ENCODE measurements around the gene LRIG3. TPM values are rescaled to one million over a fixed set of nuclear protein-coding genes. Genes with fewer than 3 reads are reported as not detected.

LRIG3 gene
- total and polyA plus RNA-seq, 2 donors (not counting 3 experiments of a cell fraction or from before 2014, with no cell fraction given), result 55.5 to 55.7 TPM

GRCh38 chr12:58925751-58926150, 5.4 kb upstream of the LRIG3 start:
- H3K4me2 ChIP-seq (ENCODE audit: insufficient read depth, low read length), result peak overlapping the region; percentile 51
- no peak for FAIRE-seq
- H3K36me3 ChIP-seq (ENCODE audit: control insufficient read depth in 2 of 2, extremely low read depth in 1 of 2, insufficient read depth in 2 of 2, low read length in 2 of 2), result no peaks in the 10 kb centered on the region
- H2AFZ ChIP-seq (ENCODE audit: low read depth, low read length), result peak overlapping the region; percentile 46
- H3K27ac ChIP-seq (ENCODE audit: insufficient read depth, low read depth, low read length), result peak overlapping the region; percentile 55
- intact Hi-C loops (cut with micrococcal nuclease) (no loop called here), dilution Hi-C loops (cut with MboI; ENCODE audit: extremely low pct_ligation_motif_present, low sequenced_read_pairs) (no loop called here)
- peaks cover 41% of the 10 kb centered on the region for H3K4me1 ChIP-seq (ENCODE audit: control insufficient read depth, extremely low read depth, insufficient read depth, low read length)
- H3K4me3 ChIP-seq (replicated peaks in 1 of 3; ENCODE audit: insufficient read depth in 1 of 3, low read depth in 1 of 3, low read length in 3 of 3), result peak overlapping the region in 1 of 3 experiments; percentile 2
- POLR2A ChIA-PET, result interaction anchor here (0.5 to 1.2 kb wide), 2 partner anchors 12 to 36 kb away, joined by 3 to 4 read pairs; no protein-coding TSS in a partner anchor
- no peaks in the 10 kb centered on the region for H4K20me1 ChIP-seq (replicated peaks; ENCODE audit: control insufficient read depth, extremely low read depth, insufficient read depth, low read length)
- H3K79me2 ChIP-seq (ENCODE audit: control insufficient read depth, insufficient read depth, low read length), result no peaks in the 10 kb centered on the region
- CTCF ChIA-PET, result interaction anchor here (0.6 to 3.5 kb wide), 9 partner anchors 9 to 385 kb away, joined by 3 to 19 read pairs (median 4); no protein-coding TSS in a partner anchor
- no peaks in the 10 kb centered on the region for H3K9me3 ChIP-seq (replicated peaks; ENCODE audit: control insufficient read depth, insufficient read depth, low read length)
- BruUV-seq (replicated peaks), result no TSS peak
- no peaks in the 10 kb centered on the region for H3K27me3 ChIP-seq (ENCODE audit: control insufficient read depth in 2 of 2, insufficient read depth in 2 of 2, low read length in 2 of 2)
- DNase-seq (ENCODE audit: low read depth, low spot score), result no peak
- no peaks in the 10 kb centered on the region for H3K9me1 ChIP-seq (replicated peaks; ENCODE audit: control insufficient read depth, extremely low read depth, insufficient read depth, low read length)
- TF ChIP-seq MYC (IDR thresholded peaks at IDR 0.05; ENCODE audit: low read depth, low read length) (no peak), POLR2A (IDR thresholded peaks at IDR 0.05; ENCODE audit: low read depth, low read length) (no peak), EZH2 (IDR thresholded peaks at IDR 0.05; ENCODE audit: borderline replicate concordance, low read depth, low read length, severe bottlenecking) (no peak), GATA2 (IDR thresholded peaks at IDR 0.05; ENCODE audit: insufficient read depth, insufficient read length, low read depth, low read length) (no peak), FOS (IDR thresholded peaks at IDR 0.05; ENCODE audit: borderline replicate concordance, insufficient read depth, low read length) (no peak), CTCF (IDR thresholded peaks at IDR 0.05; ENCODE audit: extremely low read depth in 1 of 2, insufficient read depth in 1 of 2, low read depth in 1 of 2, low read length in 2 of 2) (no peak), JUN (IDR thresholded peaks at IDR 0.05; ENCODE audit: borderline replicate concordance, insufficient read depth, insufficient read length, low read depth) (no peak), POLR2AphosphoS5 (IDR thresholded peaks at IDR 0.05; ENCODE audit: insufficient read depth, low read depth, low read length) (no peak), MAX (IDR thresholded peaks at IDR 0.05; ENCODE audit: insufficient read depth, insufficient read length) (no peak)
- H3K9ac ChIP-seq (replicated peaks; ENCODE audit: extremely low read depth, insufficient read depth, low read length), result peak overlapping the region; percentile 25

Measured in endothelial cell of umbilical vein (primary cell).